GM12891 (cell line): ENCODE measurements around the gene SLC9A9.
A peak's percentile ranks its signal among the peaks of the same experiment; 100 is the strongest.

Experiments used
- DNase-seq: peaks from one replicate; pipeline ENCODE4 v3.0.0; 2011; ENCODE audit warnings: low spot score; ENCODE audit not compliant: insufficient read length
- FAIRE-seq: peaks from 2 replicates; lab custom pipeline; 2011; peaks lifted over from hg19 to GRCh38; lab: Jason Lieb, UNC
- PAX5 ChIP-seq: IDR thresholded peaks from 2 replicates; pipeline ENCODE4 v1.6.1; 2011; ENCODE audit warnings: low read length, moderate library complexity, mild to moderate bottlenecking; ENCODE audit not compliant: insufficient read depth, severe bottlenecking
- POLR2A ChIP-seq: IDR thresholded peaks from 2 replicates; pipeline ENCODE4 v1.6.1; 2011; ENCODE audit warnings: low read depth, low read length, control low read depth
- POLR2AphosphoS5 ChIP-seq: IDR thresholded peaks from 2 replicates; pipeline ENCODE4 v1.6.1; 2011; ENCODE audit warnings: low read depth, low read length, control low read depth
- POU2F2 ChIP-seq: IDR thresholded peaks from 2 replicates; pipeline ENCODE4 v1.6.1; 2011; ENCODE audit warnings: low read depth, mild to moderate bottlenecking, control low read depth, low read length, moderate library complexity
- SPI1 ChIP-seq: IDR thresholded peaks from 2 replicates; pipeline ENCODE4 v1.6.1; 2011; ENCODE audit warnings: low read depth, low read length, control low read depth
- TAF1 ChIP-seq: IDR thresholded peaks from 2 replicates; pipeline ENCODE4 v1.6.1; 2011; ENCODE audit warnings: low read depth, low read length, control low read depth

Gene SLC9A9

DNA sequence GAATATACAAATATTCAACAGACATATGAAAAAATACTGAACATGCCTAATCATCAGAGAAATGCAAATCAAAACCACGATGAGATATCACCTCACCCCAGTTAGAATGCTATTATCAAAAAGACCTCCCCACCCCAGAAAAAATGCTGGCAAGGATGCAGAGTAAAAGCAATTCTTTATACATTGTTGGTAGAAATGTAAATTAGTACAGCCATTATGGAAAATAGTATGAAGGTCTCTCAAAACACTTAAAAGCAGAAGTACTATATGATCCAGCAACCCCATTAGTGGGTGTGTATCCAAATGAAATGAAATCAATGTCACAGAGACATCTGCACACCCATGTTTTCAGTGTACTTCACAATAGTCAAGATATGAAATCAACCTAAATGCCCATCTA lies 420.0 kb downstream of the SLC9A9 start:
- TF ChIP-seq TAF1: no peak
- no peak for TF ChIP-seq SPI1
- TF ChIP-seq POLR2A: no peak
- no peak for TF ChIP-seq PAX5
- TF ChIP-seq POU2F2: no peak
- DNase-seq: no peak
- FAIRE-seq: no peak

DNA sequence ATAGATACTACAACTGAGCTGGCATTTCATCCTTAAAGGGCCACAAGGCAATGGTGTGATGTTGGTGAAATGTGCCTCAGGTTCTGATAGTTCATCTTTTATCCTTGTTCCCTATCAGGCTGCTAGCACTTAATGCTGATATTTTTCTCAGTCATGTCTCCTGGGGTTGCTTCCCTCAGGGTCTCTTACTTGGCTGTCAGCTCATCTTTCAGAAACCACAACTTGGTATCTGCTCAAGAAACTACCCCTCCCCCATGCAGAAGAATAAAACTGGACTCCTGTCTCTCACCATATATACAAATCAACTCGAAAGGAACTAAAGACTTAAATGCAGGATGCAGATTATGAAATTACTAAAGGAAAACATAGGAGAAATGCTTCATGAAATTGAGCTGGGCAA lies 420.6 kb downstream of the SLC9A9 start:
- TF ChIP-seq POLR2AphosphoS5: no peak
- TF ChIP-seq SPI1: no peak
- TF ChIP-seq POLR2A: no peak
- no peak for TF ChIP-seq POU2F2
- TF ChIP-seq TAF1: no peak
- no peak for TF ChIP-seq PAX5
- no peak for DNase-seq
- peak; percentile 56 for FAIRE-seq

DNA sequence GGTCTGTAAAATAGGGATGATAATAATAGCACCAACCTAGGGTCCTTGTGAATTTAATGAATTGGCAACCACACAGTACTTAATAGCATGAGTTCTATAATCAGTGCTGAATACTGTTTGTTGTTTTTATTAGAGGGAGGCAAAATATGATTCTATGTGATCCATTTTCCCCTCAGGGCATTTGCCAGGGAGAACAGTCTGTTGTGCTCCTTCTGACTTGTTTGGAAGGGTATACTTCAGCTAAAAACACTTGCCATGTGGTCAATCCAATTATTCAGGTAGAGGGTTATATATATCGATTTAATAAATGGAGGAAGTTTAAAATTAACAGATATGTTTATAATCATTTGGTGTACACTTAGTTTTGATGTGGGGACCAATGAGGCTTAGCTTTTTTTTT lies 423.4 kb downstream of the SLC9A9 start:
- no peak for FAIRE-seq
- no peak for DNase-seq
- no peak for TF ChIP-seq SPI1
- no peak for TF ChIP-seq POLR2AphosphoS5
- no peak for TF ChIP-seq POLR2A
- no peak for TF ChIP-seq PAX5
- no peak for TF ChIP-seq POU2F2

DNA sequence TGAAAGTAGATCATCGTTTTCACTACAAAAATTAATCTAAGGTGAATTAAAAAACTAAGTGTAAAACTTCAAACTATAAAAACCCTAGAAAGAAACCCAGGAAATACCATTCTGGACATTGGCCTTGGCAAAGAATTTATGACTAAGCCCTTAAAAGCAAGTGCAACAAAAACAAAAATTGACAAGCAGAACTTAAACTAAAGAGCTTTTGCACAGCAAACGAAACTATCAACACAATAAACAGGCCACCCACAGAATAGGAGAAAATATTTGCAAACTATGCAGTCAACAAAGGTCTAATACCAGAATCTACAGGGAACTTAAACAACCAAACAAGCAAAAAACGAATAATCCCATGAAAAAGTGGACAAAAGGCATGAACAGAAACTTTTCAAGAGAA lies 426.7 kb downstream of the SLC9A9 start:
- TF ChIP-seq TAF1 (no peak), POLR2A (no peak), POLR2AphosphoS5 (no peak), PAX5 (no peak), POU2F2 (no peak)
- DNase-seq (no peak), FAIRE-seq (no peak)

DNA sequence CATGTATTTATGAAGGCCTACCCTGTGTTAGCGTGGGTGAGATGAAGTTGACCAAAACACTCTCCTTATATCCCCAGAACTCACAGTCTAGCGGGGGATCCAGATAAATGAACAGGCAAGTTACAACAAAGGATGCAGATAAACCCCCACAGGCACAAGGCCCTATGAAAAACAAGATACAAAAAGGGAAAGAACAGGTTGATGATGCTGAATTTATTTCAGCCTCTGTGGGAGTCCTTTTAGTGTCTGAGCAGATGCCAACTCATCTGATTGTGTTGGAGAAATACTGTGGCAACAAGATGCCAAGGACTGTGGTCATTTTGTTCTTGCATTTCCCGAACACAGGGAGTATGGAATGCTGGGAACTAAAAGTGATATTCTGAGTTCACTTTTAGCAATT lies 428.7 kb downstream of the SLC9A9 start:
- TF ChIP-seq TAF1 (no peak), POLR2AphosphoS5 (no peak), POU2F2 (no peak), PAX5 (no peak), POLR2A (no peak), SPI1 (no peak)
- FAIRE-seq (no peak), DNase-seq (no peak)

DNA sequence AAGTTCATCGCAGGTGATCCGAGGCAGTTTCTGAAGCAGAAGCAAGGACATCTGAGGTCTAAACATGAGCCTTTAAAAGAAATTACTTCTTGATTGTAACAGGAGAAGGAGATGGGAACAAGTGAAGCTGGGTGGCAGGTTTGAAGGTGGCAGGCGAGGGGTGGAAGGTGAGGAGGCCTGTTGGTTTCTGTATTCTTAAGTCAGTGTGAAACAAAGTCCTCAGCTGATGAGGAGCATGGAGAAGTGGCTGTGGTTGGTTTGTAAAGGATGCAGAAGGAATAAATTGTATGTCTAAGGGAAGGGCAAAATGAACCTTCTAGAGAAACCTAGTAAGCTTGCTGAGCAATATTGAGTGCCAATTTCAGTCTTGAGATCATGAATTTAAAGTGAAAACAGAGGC lies 429.9 kb downstream of the SLC9A9 start:
- TF ChIP-seq SPI1 (no peak), TAF1 (no peak), POLR2AphosphoS5 (no peak), POLR2A (no peak)
- FAIRE-seq (no peak), DNase-seq (no peak)

DNA sequence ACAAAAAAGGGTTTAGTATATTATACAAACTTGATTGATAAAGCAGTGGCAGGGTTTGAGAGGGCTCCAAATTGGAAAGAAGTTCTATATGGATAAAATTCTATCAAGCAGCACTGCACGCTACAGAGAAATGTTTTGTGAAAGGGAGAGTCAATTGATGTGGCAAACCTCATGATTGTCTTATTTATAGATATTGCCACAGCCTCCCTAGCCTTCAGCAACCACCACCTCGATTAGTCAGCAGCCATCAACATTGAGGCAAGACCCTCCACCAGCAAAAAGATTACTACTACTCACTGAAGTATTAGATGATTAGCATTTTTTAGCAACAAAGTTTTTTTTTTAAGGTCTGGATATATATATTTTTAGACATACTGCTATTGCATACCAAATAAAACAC lies 432.0 kb downstream of the SLC9A9 start:
- FAIRE-seq: peak; percentile 38
- no peak for DNase-seq

DNA sequence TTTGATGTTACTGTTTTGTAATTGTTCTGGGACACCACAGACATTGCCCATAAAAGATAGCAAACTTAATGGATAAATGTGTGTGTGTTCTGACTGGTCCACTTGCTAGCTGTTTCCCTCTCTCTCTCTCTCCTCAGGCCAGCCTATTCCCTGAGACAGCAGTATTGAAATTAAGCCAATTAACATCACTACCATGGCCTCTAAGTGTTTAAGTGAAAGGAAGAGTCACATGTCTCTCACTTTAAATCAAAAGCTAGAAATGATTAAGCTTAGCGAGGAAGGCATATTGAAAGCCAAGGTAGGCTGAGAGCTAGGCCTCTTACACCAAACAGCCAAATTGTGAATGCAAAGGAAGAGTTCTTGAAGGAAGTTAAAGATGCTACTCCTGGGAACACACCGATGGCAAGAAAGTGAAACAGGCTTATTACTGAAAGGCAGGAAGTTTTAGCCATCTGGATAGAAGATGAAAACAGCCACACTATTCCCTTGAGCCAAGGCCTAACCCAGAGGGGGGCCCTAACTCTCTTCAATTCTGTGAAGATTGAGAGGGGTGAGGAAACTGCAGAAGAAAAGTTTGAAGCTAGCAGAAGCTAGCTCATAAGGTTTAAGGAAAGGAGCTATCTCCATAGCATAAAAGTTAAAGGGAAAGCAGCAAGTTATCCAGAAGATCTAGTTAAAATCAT lies 433.6 kb downstream of the SLC9A9 start:
- no peak for TF ChIP-seq PAX5
- no peak for TF ChIP-seq SPI1
- no peak for TF ChIP-seq POU2F2
- no peak for TF ChIP-seq TAF1
- TF ChIP-seq POLR2A: no peak
- TF ChIP-seq POLR2AphosphoS5: no peak
- FAIRE-seq (peak; percentile 57), DNase-seq (no peak)

More for the DNA sequence above, 432.0 kb downstream of the SLC9A9 start:
- TF ChIP-seq TAF1 (no peak), POU2F2 (no peak), POLR2A (no peak), PAX5 (no peak), SPI1 (no peak), POLR2AphosphoS5 (no peak)

DNA sequence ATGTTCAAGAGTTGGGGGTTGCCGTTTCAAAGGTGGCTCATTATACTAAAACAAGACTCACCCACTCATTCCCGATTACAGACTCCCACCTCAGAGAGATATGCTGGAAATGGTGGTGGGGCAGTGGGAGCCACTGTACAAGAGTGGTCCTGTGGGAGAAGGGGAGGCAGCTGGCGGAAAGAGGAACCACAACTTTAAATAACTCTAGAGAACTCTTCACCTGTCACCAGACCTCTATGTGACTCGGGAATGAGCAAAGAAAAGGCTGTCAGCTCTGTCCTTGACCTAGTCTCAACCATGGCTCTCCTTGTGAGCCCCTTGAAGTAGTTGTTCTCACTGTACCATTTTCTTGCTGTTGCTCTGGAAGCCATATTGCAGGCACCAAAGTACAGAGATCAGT lies 434.9 kb downstream of the SLC9A9 start:
- TF ChIP-seq SPI1: peak; percentile 31; the same call in 1 of the 2 replicates
- TF ChIP-seq POU2F2: no peak
- no peak for DNase-seq
- FAIRE-seq: no peak

DNA sequence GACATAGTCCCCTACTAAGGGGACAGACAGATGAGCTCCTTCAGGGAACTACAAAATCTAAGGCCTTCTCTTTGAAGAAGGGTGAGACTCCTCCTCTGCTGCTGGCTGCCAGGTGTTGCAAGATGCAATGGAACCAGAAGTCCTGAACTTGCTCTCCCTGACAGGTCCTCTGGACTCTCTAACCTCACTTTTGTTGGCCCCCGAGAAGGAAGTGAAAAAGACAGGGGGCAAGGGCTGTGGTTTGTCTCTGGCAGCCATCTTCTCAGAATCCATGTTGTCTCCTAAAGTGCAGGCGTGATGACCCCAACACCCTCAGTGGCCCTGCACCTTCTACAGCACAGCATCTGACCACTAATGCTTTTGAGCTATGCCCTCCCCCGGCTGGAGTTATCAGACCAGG lies 436.2 kb downstream of the SLC9A9 start:
- DNase-seq (no peak), FAIRE-seq (no peak)
- TF ChIP-seq TAF1 (no peak), POU2F2 (no peak), PAX5 (no peak), POLR2A (no peak), POLR2AphosphoS5 (no peak), SPI1 (peak; percentile 84)
